OCI-LY3 (cell line): ENCODE measurements around the gene SLC6A2.

ENCODE experiments used
- H2AFZ ChIP-seq: fragments of 200-600, 300-600 bp; shearing (Covaris generic); 2 replicates; pipeline ENCODE4 v1.6.0; 2014; ENCODE audit warnings: antibody characterized with exemption, low read depth, low read length
- H3K27ac ChIP-seq: fragments of 200-600, 300-600 bp; sonication (generic); 2 replicates; pipeline ENCODE4 v1.5.1; 2014; ENCODE audit warnings: mild to moderate bottlenecking, low read length, moderate library complexity, mixed read lengths
- H3K27me3 ChIP-seq: fragments of 200-600, 300-600 bp; sonication (generic); 2 replicates; pipeline ENCODE4 v1.6.1; 2014; ENCODE audit warnings: low read depth, low read length, mixed read lengths
- H3K36me3 ChIP-seq: fragments of 200-600, 300-600 bp; sonication (generic); replicated peaks from 2 replicates; pipeline ENCODE3; 2014; ENCODE audit warnings: low read depth, low read length, mixed read lengths
- H3K4me1 ChIP-seq: fragments of 300-600, 200-600 bp; sonication (generic); 2 replicates; pipeline ENCODE4 v1.6.1; 2014; ENCODE audit warnings: low read length, mixed read lengths
- H3K4me2 ChIP-seq: fragments of 200-600, 300-600 bp; sonication (generic); 2 replicates; pipeline ENCODE4 v1.6.1; 2014; ENCODE audit warnings: low read length, mixed read lengths
- H3K4me3 ChIP-seq: fragments of 300-600, 200-600 bp; sonication (generic); 2 replicates; pipeline ENCODE4 v1.5.1; 2014; ENCODE audit warnings: antibody characterized with exemption, mild to moderate bottlenecking, low read length, moderate library complexity
- H3K79me2 ChIP-seq: fragments of 300-600, 200-600 bp; shearing (Covaris generic); 2 replicates; pipeline ENCODE4 v1.6.1; 2014; ENCODE audit warnings: mild to moderate bottlenecking, low read length, mixed read lengths
- H3K9ac ChIP-seq: fragments of 300-600, 200-600 bp; shearing (Covaris generic); 2 replicates; pipeline ENCODE4 v1.6.0; 2014; ENCODE audit warnings: mild to moderate bottlenecking, low read length, moderate library complexity
- H3K9me3 ChIP-seq: fragments of 200-600, 300-600 bp; shearing (Covaris generic); 2 replicates; pipeline ENCODE4 v1.6.1; 2014; ENCODE audit warnings: low read length, mixed read lengths; ENCODE audit not compliant: insufficient read depth
- H4K20me1 ChIP-seq: fragments of 200-600, 300-600 bp; sonication (generic); 2 replicates; pipeline ENCODE4 v1.6.1; 2016; ENCODE audit warnings: low read length, mixed read lengths; ENCODE audit not compliant: insufficient read depth
- EZH2phosphoT487 ChIP-seq: fragments of 200-600 bp; shearing (Covaris generic); IDR thresholded peaks from 2 replicates; pipeline ENCODE4 v1.6.1; 2018; ENCODE audit warnings: antibody characterized with exemption, mixed run types, low read depth
- TF ChIP-seq, protein P1 (sequence below): fragments of 200-600, 300-600 bp; sonication (generic); IDR thresholded peaks from 2 replicates; pipeline ENCODE4 v1.5.1; 2014; ENCODE audit warnings: antibody characterized with exemption, low read length, low read depth

The SLC6A2 gene

DNA sequence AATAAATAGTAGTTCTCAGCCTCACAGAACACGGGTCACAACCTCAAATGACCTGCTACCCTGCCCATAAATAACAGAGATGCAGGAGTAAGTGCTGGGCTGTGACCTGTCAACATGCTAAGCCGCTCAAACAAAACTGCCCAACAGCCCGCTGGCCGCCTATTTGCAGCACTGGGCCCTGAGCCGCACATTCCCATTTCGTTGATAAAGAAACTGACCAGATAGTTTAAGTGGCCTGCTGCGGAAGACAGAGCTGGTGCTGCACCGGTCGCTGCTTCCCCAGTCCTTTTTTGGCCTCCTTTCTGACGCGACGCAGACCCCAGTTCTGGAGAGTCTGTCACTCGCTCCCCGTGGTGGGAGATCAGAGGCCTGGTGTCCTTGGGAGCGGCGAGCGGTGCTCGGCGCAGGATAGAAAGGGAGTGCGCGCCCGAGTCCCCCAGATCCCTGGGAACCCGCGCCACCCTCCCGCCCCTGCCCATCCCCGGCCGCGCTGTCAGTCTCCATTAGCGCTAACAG, 349 bp upstream of the SLC6A2 start:
- Histone ChIP-seq H4K20me1 (no peaks in the 10 kb centered on the region), H3K4me2 (no peak overlapping the region), H3K4me1 (no peaks in the 10 kb centered on the region), H3K36me3 (no peaks in the 10 kb centered on the region), H3K27ac (no peak overlapping the region), H3K79me2 (no peaks in the 10 kb centered on the region), H3K27me3 (no peaks in the 10 kb centered on the region), H3K9me3 (no peaks in the 10 kb centered on the region), H2AFZ (no peak overlapping the region), H3K4me3 (no peak overlapping the region), H3K9ac (no peak overlapping the region)
- TF ChIP-seq, protein P1, sequence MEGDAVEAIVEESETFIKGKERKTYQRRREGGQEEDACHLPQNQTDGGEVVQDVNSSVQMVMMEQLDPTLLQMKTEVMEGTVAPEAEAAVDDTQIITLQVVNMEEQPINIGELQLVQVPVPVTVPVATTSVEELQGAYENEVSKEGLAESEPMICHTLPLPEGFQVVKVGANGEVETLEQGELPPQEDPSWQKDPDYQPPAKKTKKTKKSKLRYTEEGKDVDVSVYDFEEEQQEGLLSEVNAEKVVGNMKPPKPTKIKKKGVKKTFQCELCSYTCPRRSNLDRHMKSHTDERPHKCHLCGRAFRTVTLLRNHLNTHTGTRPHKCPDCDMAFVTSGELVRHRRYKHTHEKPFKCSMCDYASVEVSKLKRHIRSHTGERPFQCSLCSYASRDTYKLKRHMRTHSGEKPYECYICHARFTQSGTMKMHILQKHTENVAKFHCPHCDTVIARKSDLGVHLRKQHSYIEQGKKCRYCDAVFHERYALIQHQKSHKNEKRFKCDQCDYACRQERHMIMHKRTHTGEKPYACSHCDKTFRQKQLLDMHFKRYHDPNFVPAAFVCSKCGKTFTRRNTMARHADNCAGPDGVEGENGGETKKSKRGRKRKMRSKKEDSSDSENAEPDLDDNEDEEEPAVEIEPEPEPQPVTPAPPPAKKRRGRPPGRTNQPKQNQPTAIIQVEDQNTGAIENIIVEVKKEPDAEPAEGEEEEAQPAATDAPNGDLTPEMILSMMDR = no peak
- no peak for TF ChIP-seq EZH2phosphoT487

DNA sequence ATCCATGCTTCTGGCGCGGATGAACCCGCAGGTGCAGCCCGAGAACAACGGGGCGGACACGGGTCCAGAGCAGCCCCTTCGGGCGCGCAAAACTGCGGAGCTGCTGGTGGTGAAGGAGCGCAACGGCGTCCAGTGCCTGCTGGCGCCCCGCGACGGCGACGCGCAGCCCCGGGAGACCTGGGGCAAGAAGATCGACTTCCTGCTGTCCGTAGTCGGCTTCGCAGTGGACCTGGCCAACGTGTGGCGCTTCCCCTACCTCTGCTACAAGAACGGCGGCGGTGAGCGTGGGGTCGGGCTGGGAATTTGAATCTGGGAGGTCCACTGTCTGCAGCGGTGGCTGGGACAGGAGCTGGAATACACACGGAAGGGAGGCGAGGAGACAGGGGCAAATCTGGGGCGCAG, 904 bp downstream of the SLC6A2 start:
- H2AFZ ChIP-seq = no peak overlapping the region
- H3K4me2 ChIP-seq = no peak overlapping the region
- no peak overlapping the region for H3K9ac ChIP-seq
- TF ChIP-seq, protein P1 = no peak
- no peak for TF ChIP-seq EZH2phosphoT487
- H3K4me3 ChIP-seq = no peak overlapping the region
- H3K9me3 ChIP-seq = no peaks in the 10 kb centered on the region
- no peaks in the 10 kb centered on the region for H3K79me2 ChIP-seq
- no peak overlapping the region for H3K27ac ChIP-seq
- no peaks in the 10 kb centered on the region for H3K27me3 ChIP-seq
- no peaks in the 10 kb centered on the region for H3K36me3 ChIP-seq
- no peaks in the 10 kb centered on the region for H3K4me1 ChIP-seq
- no peaks in the 10 kb centered on the region for H4K20me1 ChIP-seq

DNA sequence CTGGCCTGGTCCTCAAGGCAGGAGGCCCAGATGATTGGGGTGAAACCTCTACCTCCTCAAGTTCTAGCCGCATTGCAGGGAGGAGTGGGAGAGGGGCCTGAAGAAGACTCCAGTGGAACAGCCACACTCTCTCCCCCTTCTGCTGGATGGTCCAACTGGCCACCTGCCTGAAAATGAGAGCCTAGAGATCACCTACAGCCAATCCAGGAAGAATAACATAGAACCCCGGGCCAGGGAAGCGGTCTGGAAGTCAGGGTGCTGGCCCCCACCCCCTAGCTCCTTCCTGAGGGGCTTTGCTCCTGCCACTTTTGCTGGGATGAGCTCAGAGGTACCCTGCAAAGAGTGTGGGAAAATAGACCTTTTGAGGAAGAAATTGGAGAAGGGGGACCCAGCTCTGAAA, 1.8 kb downstream of the SLC6A2 start:
- H3K36me3 ChIP-seq = no peaks in the 10 kb centered on the region
- H3K79me2 ChIP-seq = no peaks in the 10 kb centered on the region
- H3K4me1 ChIP-seq = no peaks in the 10 kb centered on the region
- H3K4me2 ChIP-seq = no peak overlapping the region
- no peak overlapping the region for H2AFZ ChIP-seq
- no peaks in the 10 kb centered on the region for H3K9me3 ChIP-seq
- TF ChIP-seq EZH2phosphoT487 = no peak
- TF ChIP-seq, protein P1 = no peak
- H4K20me1 ChIP-seq = no peaks in the 10 kb centered on the region
- H3K4me3 ChIP-seq = no peak overlapping the region
- no peak overlapping the region for H3K9ac ChIP-seq
- no peaks in the 10 kb centered on the region for H3K27me3 ChIP-seq
- H3K27ac ChIP-seq = no peak overlapping the region

DNA sequence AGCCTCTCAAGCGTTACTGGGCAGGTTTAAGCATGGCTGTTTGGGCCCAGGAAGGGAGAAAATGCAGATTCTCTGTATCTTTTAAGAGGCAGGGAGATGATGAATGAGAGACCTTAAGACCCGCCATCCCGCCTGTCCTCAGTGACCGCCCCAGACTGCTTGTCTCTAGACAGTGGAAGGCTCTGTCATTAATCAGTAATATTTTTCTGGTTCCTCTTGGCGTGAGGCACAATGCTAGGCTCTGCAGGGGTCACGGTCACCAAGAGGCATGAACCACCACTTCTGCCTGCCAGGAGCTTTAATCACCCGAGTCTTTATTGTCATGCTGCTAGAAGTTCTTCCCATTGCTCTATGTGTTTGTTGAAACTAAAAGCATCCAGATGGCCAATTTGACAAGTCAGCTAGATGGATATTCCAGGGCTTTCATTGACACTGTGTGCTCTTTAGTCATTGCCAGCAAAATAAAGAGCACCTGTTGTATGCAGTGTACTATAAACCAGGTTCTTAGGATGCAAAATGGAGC, 3.2 kb downstream of the SLC6A2 start:
- Histone ChIP-seq H3K4me3 (no peak overlapping the region), H3K27me3 (no peaks in the 10 kb centered on the region), H3K4me2 (no peak overlapping the region), H2AFZ (no peak overlapping the region), H3K4me1 (no peaks in the 10 kb centered on the region), H3K36me3 (no peaks in the 10 kb centered on the region), H3K9me3 (no peaks in the 10 kb centered on the region), H4K20me1 (no peaks in the 10 kb centered on the region), H3K27ac (no peak overlapping the region), H3K9ac (no peak overlapping the region), H3K79me2 (no peaks in the 10 kb centered on the region)
- TF ChIP-seq, protein P1 = no peak
- TF ChIP-seq EZH2phosphoT487 = no peak
